GM19467 (cell line): ENCODE data around the gene SORL1.

Source experiments
- ATAC-seq: cut with Tn5 transposase; IDR thresholded peaks from one replicate; pipeline ENCODE4 v1.9.1; 2021; ENCODE audit warnings: mild to moderate bottlenecking, moderate library complexity; ENCODE audit not compliant: unreplicated experiment

Gene SORL1

GRCh38 chr11:121672630-121673487 lies 220.7 kb downstream of the SORL1 start:
- no peak for ATAC-seq

GRCh38 chr11:121681550-121682268 lies 229.6 kb downstream of the SORL1 start:
- no peak for ATAC-seq
